ENCODE measurements around the gene MR1. TPM values are rescaled to one million over a fixed set of nuclear protein-coding genes. Genes with fewer than 3 reads are reported as not detected.

MR1 gene
- total RNA-seq, 1 donor from 2014 or later, result 1.2 TPM

DNA sequence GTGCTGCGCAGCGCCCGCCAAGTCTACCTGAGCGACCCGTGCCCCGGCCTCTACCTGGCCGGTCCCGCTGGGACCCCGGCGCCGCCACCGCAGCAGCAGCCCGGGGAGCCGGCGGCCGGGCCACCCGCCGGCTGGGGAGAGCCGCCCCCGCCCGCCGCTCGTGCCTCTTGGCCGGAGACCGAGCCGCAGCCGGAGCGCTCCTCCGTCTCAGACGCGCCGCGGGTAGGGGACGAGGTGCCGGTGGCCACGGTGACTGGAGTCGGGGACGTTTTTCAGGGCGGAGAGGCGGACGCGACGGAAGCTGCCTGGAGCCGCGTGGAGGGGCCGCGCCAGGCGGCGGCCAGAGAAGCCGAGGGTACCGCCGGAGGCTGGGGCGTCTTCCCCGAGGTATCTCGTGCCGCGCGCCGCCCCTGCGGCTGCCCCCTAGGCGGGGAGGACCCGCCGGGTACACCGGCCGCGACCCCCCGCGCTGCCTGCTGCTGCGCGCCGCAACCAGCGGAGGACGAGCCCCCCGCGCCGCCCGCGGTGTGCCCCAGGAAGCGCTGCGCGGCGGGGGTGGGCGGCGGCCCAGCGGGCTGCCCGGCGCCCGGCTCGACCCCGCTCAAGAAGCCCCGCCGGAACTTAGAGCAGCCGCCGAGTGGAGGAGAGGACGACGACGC lies 55.4 kb downstream of the MR1 start:
- no peaks in the 10 kb centered on the region for H3K9me3 Mint-ChIP-seq (ENCODE audit: unreplicated experiment)
- peaks cover 4% of the 10 kb centered on the region for H3K36me3 Mint-ChIP-seq (ENCODE audit: low read depth, unreplicated experiment)
- Histone ChIP-seq H3K27ac (ENCODE audit: low read depth, low read length) (peak overlapping the region; percentile 77), H3K79me2 (ENCODE audit: insufficient read depth, low read length) (peaks cover 53% of the 10 kb centered on the region), H4K20me1 (ENCODE audit: insufficient read depth, low read length) (peaks cover 46% of the 10 kb centered on the region), H3K4me3 (ENCODE audit: insufficient read depth, low read depth, low read length) (peak overlapping the region; percentile 86), H3K9ac (ENCODE audit: low read length) (peak overlapping the region; percentile 90), H3K36me3 (ENCODE audit: insufficient read depth, low read length) (peaks cover 6% of the 10 kb centered on the region), H3K27me3 (ENCODE audit: insufficient read depth, low read length) (no peaks in the 10 kb centered on the region), H2AFZ (ENCODE audit: low read depth, low read length) (no peak overlapping the region), H3K9me3 (ENCODE audit: insufficient read depth, low read depth, low read length) (no peaks in the 10 kb centered on the region), H3K4me2 (ENCODE audit: low read length) (peak overlapping the region; percentile 89), H3K4me1 (ENCODE audit: insufficient read depth, low read length) (peaks cover 40% of the 10 kb centered on the region)
- H3K4me1 Mint-ChIP-seq (ENCODE audit: low read depth, unreplicated experiment), result peaks cover 23% of the 10 kb centered on the region
- peaks cover 3% of the 10 kb centered on the region for H3K27me3 Mint-ChIP-seq (ENCODE audit: low read depth, unreplicated experiment)
- DNase-seq (ENCODE audit: low read depth) (no peak), FAIRE-seq (no peak)
- H3K4me3 Mint-ChIP-seq (ENCODE audit: unreplicated experiment), result peak overlapping the region; percentile 99
- H3K27ac Mint-ChIP-seq (ENCODE audit: unreplicated experiment), result peak overlapping the region; percentile 97
- no peak for TF ChIP-seq EZH2 (IDR thresholded peaks at IDR 0.05; ENCODE audit: insufficient read depth, low read length)
- TF ChIP-seq, protein P1, sequence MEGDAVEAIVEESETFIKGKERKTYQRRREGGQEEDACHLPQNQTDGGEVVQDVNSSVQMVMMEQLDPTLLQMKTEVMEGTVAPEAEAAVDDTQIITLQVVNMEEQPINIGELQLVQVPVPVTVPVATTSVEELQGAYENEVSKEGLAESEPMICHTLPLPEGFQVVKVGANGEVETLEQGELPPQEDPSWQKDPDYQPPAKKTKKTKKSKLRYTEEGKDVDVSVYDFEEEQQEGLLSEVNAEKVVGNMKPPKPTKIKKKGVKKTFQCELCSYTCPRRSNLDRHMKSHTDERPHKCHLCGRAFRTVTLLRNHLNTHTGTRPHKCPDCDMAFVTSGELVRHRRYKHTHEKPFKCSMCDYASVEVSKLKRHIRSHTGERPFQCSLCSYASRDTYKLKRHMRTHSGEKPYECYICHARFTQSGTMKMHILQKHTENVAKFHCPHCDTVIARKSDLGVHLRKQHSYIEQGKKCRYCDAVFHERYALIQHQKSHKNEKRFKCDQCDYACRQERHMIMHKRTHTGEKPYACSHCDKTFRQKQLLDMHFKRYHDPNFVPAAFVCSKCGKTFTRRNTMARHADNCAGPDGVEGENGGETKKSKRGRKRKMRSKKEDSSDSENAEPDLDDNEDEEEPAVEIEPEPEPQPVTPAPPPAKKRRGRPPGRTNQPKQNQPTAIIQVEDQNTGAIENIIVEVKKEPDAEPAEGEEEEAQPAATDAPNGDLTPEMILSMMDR (IDR thresholded peaks at IDR 0.05; ENCODE audit: insufficient read depth, low read depth, low read length), result no peak

DNA sequence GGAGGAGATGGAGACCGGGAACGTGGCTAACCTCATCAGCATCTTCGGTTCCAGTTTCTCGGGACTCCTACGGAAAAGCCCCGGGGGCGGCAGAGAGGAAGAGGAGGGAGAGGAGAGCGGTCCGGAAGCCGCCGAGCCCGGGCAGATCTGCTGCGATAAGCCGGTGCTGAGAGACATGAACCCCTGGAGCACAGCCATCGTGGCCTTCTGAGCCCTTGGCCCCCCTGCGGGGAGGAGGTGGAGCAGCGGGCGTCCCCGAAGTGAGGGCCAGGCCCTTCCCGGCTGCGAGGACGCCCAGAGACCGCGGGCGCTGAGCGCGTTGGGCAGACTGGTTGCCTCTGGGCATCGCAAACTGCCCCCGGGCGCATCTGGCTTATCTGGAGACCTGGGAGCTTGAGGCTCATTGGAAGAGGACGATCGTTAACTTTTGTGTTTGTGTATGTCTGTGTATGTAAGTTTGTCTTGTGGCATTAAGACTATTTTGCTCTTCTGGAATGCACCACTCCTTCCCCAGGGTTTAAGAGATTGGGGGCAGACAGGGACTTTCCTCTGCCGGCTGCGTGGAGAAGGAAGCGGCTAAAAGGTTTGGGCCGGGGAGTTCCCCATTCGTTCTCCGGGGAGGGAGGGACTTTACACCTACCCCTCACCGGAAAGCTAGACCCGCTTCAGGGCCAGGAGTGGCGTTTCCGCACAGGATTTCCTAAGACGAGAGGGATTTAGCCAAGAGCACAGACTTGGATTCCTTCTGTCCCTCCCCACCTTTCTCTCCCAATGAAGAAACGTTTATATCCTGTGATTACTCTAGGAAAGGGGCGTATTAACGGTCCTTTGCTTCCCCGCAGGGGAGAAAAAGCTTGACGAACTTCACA lies 56.1 kb downstream of the MR1 start:
- Histone ChIP-seq H3K4me3 (ENCODE audit: insufficient read depth, low read depth, low read length) (peak overlapping the region; percentile 86), H3K27ac (ENCODE audit: low read depth, low read length) (peak overlapping the region; percentile 77), H3K4me1 (ENCODE audit: insufficient read depth, low read length) (peaks cover 48% of the 10 kb centered on the region), H3K79me2 (ENCODE audit: insufficient read depth, low read length) (peaks cover 53% of the 10 kb centered on the region), H3K9ac (ENCODE audit: low read length) (peak overlapping the region; percentile 90), H3K9me3 (ENCODE audit: insufficient read depth, low read depth, low read length) (no peaks in the 10 kb centered on the region), H3K36me3 (ENCODE audit: insufficient read depth, low read length) (peaks cover 6% of the 10 kb centered on the region), H2AFZ (ENCODE audit: low read depth, low read length) (no peak overlapping the region), H3K4me2 (ENCODE audit: low read length) (peak overlapping the region; percentile 89), H4K20me1 (ENCODE audit: insufficient read depth, low read length) (peaks cover 46% of the 10 kb centered on the region), H3K27me3 (ENCODE audit: insufficient read depth, low read length) (no peaks in the 10 kb centered on the region)
- TF ChIP-seq EZH2 (IDR thresholded peaks at IDR 0.05; ENCODE audit: insufficient read depth, low read length), result no peak
- TF ChIP-seq, protein P1 (IDR thresholded peaks at IDR 0.05; ENCODE audit: insufficient read depth, low read depth, low read length), result no peak
- DNase-seq (ENCODE audit: low read depth) (peak; percentile 50), FAIRE-seq (no peak)
- peaks cover 3% of the 10 kb centered on the region for H3K27me3 Mint-ChIP-seq (ENCODE audit: low read depth, unreplicated experiment)
- H3K4me3 Mint-ChIP-seq (ENCODE audit: unreplicated experiment), result peak overlapping the region; percentile 99
- peaks cover 28% of the 10 kb centered on the region for H3K4me1 Mint-ChIP-seq (ENCODE audit: low read depth, unreplicated experiment)
- H3K27ac Mint-ChIP-seq (ENCODE audit: unreplicated experiment), result peak overlapping the region; percentile 97
- peaks cover 4% of the 10 kb centered on the region for H3K36me3 Mint-ChIP-seq (ENCODE audit: low read depth, unreplicated experiment)
- H3K9me3 Mint-ChIP-seq (ENCODE audit: unreplicated experiment), result no peaks in the 10 kb centered on the region
